KMS-11 (cell line): Measurements from ENCODE around the gene ANXA11.
"Not testable (repeated sequence)": the region's sequence is repeated elsewhere in the genome, so short reads cannot be mapped to it uniquely, and the experiment has no call there.

Experiments
- H2AFZ ChIP-seq: fragments of 200-600 bp; sonication (generic); 2 replicates; pipeline ENCODE4 v1.6.1; 2016; ENCODE audit warnings: antibody characterized with exemption, mixed run types, low read depth
- H3K27ac ChIP-seq: fragments of 200-600 bp; sonication (generic); 2 replicates; pipeline ENCODE4 v1.6.1; 2016; ENCODE audit warnings: mild to moderate bottlenecking, mixed run types
- H3K27me3 ChIP-seq: fragments of 200-600 bp; sonication (generic); 2 replicates; pipeline ENCODE4 v1.6.1; 2017; ENCODE audit warnings: mild to moderate bottlenecking, low read depth, mixed run types, moderate library complexity; ENCODE audit not compliant: insufficient read depth
- H3K36me3 ChIP-seq: fragments of 200-600 bp; sonication (generic); 2 replicates; pipeline ENCODE4 v1.6.1; 2017; ENCODE audit warnings: mild to moderate bottlenecking, mixed run types; ENCODE audit not compliant: insufficient read depth
- H3K4me1 ChIP-seq: fragments of 200-600 bp; sonication (generic); 2 replicates; pipeline ENCODE4 v1.6.1; 2016; ENCODE audit warnings: mild to moderate bottlenecking, low read depth, mixed run types; ENCODE audit not compliant: poor library complexity, severe bottlenecking
- H3K4me2 ChIP-seq: fragments of 200-600 bp; sonication (generic); 2 replicates; pipeline ENCODE4 v1.7.0; 2016; ENCODE audit warnings: mild to moderate bottlenecking, mixed run types
- H3K4me3 ChIP-seq: fragments of 200-600 bp; sonication (generic); IDR thresholded peaks from 2 replicates; pipeline ENCODE4 v1.6.1; 2017; ENCODE audit warnings: low read depth, low read length, mixed read lengths; ENCODE audit not compliant: insufficient read depth
- H3K79me2 ChIP-seq: fragments of 200-600 bp; sonication (generic); 2 replicates; pipeline ENCODE4 v1.6.1; 2016; ENCODE audit warnings: low read depth, mixed run types; ENCODE audit not compliant: insufficient read depth
- H3K9ac ChIP-seq: fragments of 200-600 bp; sonication (generic); 2 replicates; pipeline ENCODE4 v1.6.1; 2016; ENCODE audit warnings: mild to moderate bottlenecking, mixed run types
- H4K20me1 ChIP-seq: fragments of 200-600 bp; sonication (generic); 2 replicates; pipeline ENCODE4 v1.6.1; 2016; ENCODE audit warnings: mild to moderate bottlenecking, mixed run types; ENCODE audit not compliant: insufficient read depth

ANXA11 gene

DNA sequence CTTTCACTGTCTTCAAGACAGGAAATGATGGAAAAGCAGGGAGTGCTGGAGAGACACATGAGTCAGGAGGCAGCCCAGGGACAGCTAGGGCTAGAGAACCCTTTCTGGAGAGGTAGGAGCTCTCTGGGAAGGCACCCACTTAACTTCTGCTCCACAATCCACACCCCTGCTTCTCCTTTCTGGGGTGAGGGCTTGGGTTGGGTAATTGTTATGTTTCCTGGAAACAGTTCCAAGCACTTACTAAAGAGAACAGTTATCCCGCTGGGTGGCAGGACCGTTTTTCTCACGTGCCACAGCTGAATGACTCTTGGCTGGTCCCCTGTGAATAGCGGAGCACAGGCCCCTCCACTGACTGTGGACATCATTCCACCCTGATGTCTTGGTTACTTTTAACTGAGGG, 44.6 kb upstream of the ANXA11 start:
- not testable (repeated sequence) for H3K36me3 ChIP-seq, H2AFZ ChIP-seq, H3K27ac ChIP-seq, H3K9ac ChIP-seq, H3K4me3 ChIP-seq, H3K4me2 ChIP-seq, H4K20me1 ChIP-seq, H3K79me2 ChIP-seq, H3K27me3 ChIP-seq
- H3K4me1 ChIP-seq: peaks cover 19% of the 10 kb centered on the region

- not testable (repeated sequence) for H3K27me3 ChIP-seq, H4K20me1 ChIP-seq, H3K4me1 ChIP-seq, H3K9ac ChIP-seq, H3K36me3 ChIP-seq, H2AFZ ChIP-seq, H3K27ac ChIP-seq, H3K79me2 ChIP-seq, H3K4me3 ChIP-seq, H3K4me2 ChIP-seq
Measured at GRCh38 chr10:80247611-80248010, 42.3 kb upstream of the ANXA11 start.

DNA sequence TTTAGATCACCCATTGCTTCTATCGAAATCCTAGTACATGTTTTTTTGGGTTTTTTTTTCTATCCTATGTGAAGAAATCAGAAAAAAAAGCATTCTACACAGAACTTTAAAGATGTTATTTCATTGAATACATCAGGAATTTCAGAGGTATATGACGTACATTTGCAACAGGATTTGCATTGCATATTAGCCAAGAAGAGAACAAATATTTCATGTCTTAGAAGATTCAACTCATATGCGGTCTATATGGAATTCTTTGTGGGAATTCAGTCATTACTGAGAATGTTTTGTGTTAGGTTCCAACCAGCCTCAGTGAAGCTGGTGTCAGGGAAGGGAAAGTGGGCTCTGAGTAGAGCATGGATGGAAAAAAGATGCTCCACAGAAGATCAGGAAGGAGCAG, 39.0 kb upstream of the ANXA11 start:
- H3K27ac ChIP-seq, H3K9ac ChIP-seq, H4K20me1 ChIP-seq, H2AFZ ChIP-seq, H3K36me3 ChIP-seq, H3K4me3 ChIP-seq, H3K79me2 ChIP-seq, H3K27me3 ChIP-seq, H3K4me2 ChIP-seq, H3K4me1 ChIP-seq: not testable (repeated sequence)

DNA sequence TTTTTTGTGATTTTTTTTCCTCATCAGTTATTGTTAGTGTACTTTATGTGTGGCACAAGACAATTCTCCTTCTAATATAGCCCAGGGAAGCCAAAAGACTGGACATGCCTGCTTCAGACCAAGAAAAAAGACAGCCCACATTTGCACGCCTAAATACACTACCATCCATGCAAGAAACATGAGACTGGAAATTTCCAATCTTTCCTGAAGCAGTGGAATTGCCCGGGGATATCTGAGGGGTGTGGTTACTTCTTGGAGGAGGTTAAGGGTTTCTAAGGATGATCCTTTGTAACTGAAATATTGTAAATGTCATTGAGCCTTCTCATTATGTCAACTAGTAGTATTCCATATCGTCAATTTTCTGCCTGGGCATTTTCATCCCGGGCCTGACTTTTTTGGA, 37.0 kb upstream of the ANXA11 start:
- H3K4me1 ChIP-seq, H3K27me3 ChIP-seq, H3K27ac ChIP-seq, H3K36me3 ChIP-seq, H2AFZ ChIP-seq, H3K4me2 ChIP-seq, H3K9ac ChIP-seq, H4K20me1 ChIP-seq, H3K79me2 ChIP-seq, H3K4me3 ChIP-seq: not testable (repeated sequence)

GRCh38 chr10:80236457-80236856, 31.1 kb upstream of the ANXA11 start:
- not testable (repeated sequence) for H3K27ac ChIP-seq, H3K79me2 ChIP-seq, H3K4me2 ChIP-seq, H3K9ac ChIP-seq, H2AFZ ChIP-seq, H3K36me3 ChIP-seq, H3K27me3 ChIP-seq, H3K4me3 ChIP-seq, H4K20me1 ChIP-seq
- H3K4me1 ChIP-seq: peaks cover 15% of the 10 kb centered on the region

DNA sequence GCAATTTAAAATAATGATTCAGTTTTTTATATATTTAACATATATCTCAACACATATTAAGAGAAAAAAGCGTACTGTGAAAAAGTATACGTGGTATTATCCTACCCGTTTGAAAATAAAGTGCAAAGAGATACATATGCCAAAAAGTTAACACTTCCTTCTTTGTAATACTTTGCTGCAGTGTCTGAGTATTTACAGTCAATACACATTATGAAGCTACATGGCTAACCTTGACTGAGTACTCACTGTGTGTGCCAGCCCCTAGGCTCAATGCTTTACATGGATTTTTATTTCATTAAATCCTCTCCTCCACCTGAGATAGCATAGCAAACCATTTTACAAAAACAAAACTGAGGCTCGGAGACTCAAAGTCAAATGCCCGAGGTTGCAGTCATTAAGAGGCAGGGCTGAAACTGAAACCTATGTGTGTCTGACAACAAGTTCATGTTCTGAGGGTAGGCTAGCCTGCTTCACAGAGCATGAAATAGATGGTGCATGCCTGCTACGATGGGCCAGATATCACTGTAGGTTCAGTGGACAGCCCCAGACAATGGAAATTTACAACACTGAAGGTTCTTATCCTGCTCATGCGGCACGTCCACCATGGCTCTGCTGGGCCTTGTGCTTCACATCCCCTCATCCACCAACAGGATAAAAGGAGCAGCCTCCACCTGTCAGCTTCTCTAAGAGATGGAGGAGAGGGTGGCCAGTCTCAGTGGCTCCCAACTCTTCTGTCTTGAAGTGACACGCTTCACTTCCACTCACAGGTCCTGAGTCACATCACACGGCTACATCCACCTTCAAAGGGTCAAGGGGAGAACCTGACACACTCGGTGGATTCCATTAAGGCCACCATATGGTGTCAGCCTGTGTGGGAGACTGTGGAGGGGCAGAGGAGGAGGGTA, 29.2 kb upstream of the ANXA11 start:
- not testable (repeated sequence) for H3K27me3 ChIP-seq, H3K36me3 ChIP-seq, H3K4me3 ChIP-seq, H3K79me2 ChIP-seq, H4K20me1 ChIP-seq
- Histone ChIP-seq H3K4me1 (peaks cover 15% of the 10 kb centered on the region), H3K9ac (peak overlapping the region; percentile 30; the same call in 1 of the 2 replicates), H2AFZ (peak overlapping the region; percentile 36), H3K4me2 (peak overlapping the region; percentile 19), H3K27ac (peak overlapping the region; percentile 50)

DNA sequence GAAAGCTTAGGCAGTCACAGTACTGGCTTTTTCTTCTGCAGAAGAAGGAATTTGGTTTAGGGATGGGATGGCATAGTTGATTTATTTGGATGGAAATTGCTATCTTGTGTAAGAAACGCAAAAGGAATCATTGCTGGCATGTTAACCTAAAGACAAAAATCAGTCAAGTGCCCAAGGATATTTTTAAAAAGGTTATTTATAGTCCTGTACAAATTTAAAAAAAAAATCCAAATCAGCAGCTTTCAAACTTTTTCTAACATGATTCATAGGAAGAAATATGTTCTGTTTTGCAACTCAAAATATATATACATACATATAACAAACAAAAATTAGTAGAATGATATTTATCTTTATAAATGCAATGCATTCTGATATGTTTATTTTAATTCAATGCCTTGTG, 28.5 kb upstream of the ANXA11 start:
- H4K20me1 ChIP-seq, H3K36me3 ChIP-seq, H3K27me3 ChIP-seq, H3K79me2 ChIP-seq, H3K4me2 ChIP-seq, H3K4me3 ChIP-seq, H2AFZ ChIP-seq, H3K9ac ChIP-seq, H3K27ac ChIP-seq: not testable (repeated sequence)
- H3K4me1 ChIP-seq: peaks cover 15% of the 10 kb centered on the region

DNA sequence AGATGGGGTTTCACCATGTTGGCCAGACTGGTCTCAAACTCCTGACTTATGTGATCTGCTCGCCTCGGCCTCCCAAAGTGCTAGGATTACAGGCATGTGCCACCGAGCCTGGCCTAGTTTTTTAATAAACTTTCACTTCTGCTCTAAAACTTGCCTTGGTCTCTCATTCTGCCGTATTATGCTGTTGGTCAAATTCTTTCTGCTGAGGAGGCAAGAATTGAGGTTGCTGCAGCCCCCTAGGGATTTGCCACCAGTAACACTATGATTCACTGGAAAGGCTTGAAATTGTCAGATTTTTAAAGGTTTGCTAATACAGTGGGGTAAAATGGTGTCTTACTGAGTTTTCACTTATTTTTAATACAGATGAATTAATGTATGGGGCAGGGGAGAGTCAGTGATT, 21.4 kb upstream of the ANXA11 start:
- H4K20me1 ChIP-seq, H3K27me3 ChIP-seq, H3K4me3 ChIP-seq, H3K79me2 ChIP-seq, H3K4me1 ChIP-seq, H3K27ac ChIP-seq, H3K9ac ChIP-seq, H2AFZ ChIP-seq, H3K36me3 ChIP-seq, H3K4me2 ChIP-seq: not testable (repeated sequence)

DNA sequence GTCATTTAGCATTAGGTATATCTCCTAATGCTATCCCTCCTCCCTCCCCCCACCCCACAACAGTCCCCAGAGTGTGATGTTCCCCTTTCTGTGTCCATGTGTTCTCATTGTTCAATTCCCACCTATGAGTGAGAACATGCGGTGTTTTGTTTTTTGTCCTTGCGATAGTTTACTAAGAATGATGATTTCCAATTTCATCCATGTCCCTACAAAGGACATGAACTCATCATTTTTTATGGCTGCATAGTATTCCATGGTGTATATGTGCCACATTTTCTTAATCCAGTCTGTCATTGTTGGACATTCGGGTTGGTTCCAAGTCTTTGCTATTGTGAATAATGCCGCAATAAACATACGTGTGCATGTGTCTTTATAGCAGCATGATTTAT, 17.7 kb upstream of the ANXA11 start:
- not testable (repeated sequence) for H3K27me3 ChIP-seq, H3K4me3 ChIP-seq, H3K4me1 ChIP-seq, H3K79me2 ChIP-seq, H3K4me2 ChIP-seq, H3K27ac ChIP-seq, H3K36me3 ChIP-seq, H2AFZ ChIP-seq, H4K20me1 ChIP-seq, H3K9ac ChIP-seq

DNA sequence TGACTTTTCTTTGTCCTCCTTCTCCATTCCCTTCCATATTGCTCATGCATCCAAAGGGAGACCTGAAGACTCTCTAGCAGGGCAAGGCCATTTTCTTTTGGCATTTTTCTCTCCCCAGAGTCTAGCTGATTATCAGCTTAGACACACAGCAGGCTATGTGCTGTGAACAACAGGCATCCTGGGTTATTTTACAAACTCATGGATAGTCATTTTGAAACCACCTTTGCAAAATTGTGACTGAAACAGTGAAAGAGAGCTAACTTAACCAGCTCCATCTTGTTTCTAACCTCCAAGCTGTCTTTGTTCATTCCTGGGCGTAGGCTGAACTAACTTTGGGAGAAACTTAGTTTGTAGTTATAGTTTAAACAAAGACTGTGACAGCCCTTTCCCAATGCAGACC, 13.5 kb upstream of the ANXA11 start:
- not testable (repeated sequence) for H3K4me3 ChIP-seq, H3K4me1 ChIP-seq, H4K20me1 ChIP-seq, H3K27me3 ChIP-seq, H3K4me2 ChIP-seq, H3K9ac ChIP-seq, H2AFZ ChIP-seq, H3K27ac ChIP-seq, H3K79me2 ChIP-seq, H3K36me3 ChIP-seq
